Ovary (tissue), 3 donors: ENCODE data around the gene PTAR1.

Source experiments
- CTCF ChIP-seq, 3 donors: fragments of 450-650 bp in 2 of 3; fragments of 200-600 bp in 1 of 3; IDR thresholded peaks; one replicate each; pipeline versions ENCODE4 v1.5.1 to v1.8.0; 2016 to 2022; ENCODE audit warnings: antibody characterized with exemption in 3 of 3, mild to moderate bottlenecking in 1 of 3
- EP300 ChIP-seq: sonication (generic); formaldehyde crosslinking; IDR thresholded peaks from one replicate; pipeline ENCODE4 v1.6.1; 2017; ENCODE audit warnings: antibody characterized with exemption
- POLR2A ChIP-seq: fragments of 450-650 bp; IDR thresholded peaks from one replicate; pipeline ENCODE4 v1.6.1; 2017; ENCODE audit warnings: antibody characterized with exemption, mild to moderate bottlenecking, moderate library complexity
- donor health status: DM: no; HTN: no; CAD: no.

DNA sequence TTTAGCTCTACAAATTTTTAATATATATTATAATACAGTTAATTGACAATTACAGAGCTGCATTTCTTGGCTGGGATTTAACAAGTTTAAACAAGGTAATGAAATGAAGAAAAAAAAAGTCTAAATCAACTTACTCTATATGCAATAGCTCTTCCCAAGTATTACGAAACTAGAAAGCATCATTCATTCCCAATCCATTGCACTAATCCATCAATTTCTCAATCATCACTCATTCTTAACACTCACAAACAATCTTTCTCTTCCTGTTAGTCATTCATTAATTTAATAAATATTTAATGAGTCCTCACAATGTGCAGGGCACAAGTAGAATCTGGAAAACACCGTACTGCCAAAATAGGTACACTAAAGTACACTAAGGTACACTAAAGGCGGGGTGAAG lies 44.7 kb downstream of the PTAR1 start:
- TF ChIP-seq CTCF (IDR thresholded peaks at IDR 0.05): no peak
- TF ChIP-seq EP300: no peak
- no peak for TF ChIP-seq POLR2A
